Non-pigmented ciliary epithelial cell (primary cell): Measurements from ENCODE around the gene FHIT.

Experiments used
- DNase-seq: peaks from one replicate; pipeline ENCODE4 v3.0.0-alpha.2; 2010; ENCODE audit warnings: low read depth

FHIT gene

GRCh38 chr3:59710554-59710953, 1540.7 kb downstream of the FHIT start:
- DNase-seq: no peak

- no peak for DNase-seq
Measured at GRCh38 chr3:59709702-59710553, 1541.3 kb downstream of the FHIT start.

- no peak for DNase-seq
Measured at GRCh38 chr3:59708202-59708601, 1543.0 kb downstream of the FHIT start.

DNA sequence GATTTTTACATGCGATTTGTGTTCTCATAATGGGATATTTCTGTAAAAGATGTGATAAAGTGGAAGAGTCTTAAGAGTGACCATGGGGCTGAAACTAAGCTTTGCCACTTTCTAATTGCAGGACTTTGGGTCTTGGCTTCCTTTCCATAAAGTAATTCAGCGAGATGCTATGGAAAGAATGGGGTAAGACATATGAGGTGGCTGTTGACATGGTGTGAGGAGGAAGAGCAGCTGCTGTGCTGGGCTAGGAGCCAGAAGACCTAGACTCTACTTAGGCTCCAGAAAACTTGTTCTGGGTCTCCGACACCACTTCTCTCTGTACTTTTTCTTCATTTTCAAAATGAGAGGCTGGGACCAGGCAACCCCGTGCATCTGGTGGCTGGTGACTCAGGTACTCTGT, 1547.0 kb downstream of the FHIT start:
- DNase-seq: no peak

- no peak for DNase-seq
Measured at GRCh38 chr3:59699648-59700320, 1551.5 kb downstream of the FHIT start.
